AG04449 (cell line): ENCODE measurements around the gene DMPK.
A peak's percentile ranks its signal among the peaks of the same experiment; 100 is the strongest.
"Not testable (repeated sequence)": the region's sequence is repeated elsewhere in the genome, so short reads cannot be mapped to it uniquely, and the experiment has no call there.

Experiments used
- CTCF ChIA-PET: fragments of 350-600 bp; formaldehyde crosslinking; extraction: SDS; loops from one replicate; lab custom pipeline; 2021; ENCODE audit warnings: antibody characterized with exemption; lab: Yijun Ruan, JAX
- POLR2A ChIA-PET: fragments of 400-600, 350-600 bp; formaldehyde crosslinking; extraction: SDS; loops from one replicate; lab custom pipeline; 2020; ENCODE audit warnings: antibody characterized with exemption, inconsistent platforms; lab: Yijun Ruan, JAX
- DNase-seq: peaks from one replicate; pipeline ENCODE4 v3.0.0-alpha.2; 2010; ENCODE audit warnings: low read depth, low spot score
- H3K4me3 ChIP-seq: 2 replicates; pipeline ENCODE4 v1.5.1; 2011; ENCODE audit warnings: low read depth, mild to moderate bottlenecking, control low read depth, low read length
- TF ChIP-seq, protein P1 (sequence below): IDR thresholded peaks from one replicate; pipeline ENCODE4 v1.5.1; 2011; ENCODE audit warnings: mild to moderate bottlenecking, moderate library complexity, low read length, control low read depth, inconsistent platforms; ENCODE audit not compliant: insufficient read depth; ENCODE audit errors: missing control alignments

Gene DMPK

DNA sequence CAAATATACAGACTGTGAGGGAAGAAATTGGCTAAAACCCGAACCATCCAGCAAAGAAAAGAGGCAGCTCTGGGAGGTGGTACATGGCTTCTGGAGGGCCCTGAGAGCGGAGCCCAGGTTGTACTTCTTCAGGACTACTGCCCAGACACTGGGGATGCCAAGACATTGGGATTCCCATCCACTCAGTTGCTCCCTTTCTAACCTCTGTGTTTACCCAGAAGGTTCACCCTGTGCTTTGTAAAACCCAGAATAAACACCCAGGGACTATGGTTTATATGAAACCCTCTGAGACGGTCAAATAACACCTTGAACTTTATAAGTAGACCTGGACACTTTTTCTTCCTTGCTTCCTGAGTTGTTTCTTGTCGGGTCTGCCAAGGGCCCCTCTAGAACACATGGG lies 39.3 kb downstream of the DMPK start:
- POLR2A ChIA-PET = no interaction called here
- CTCF ChIA-PET = interaction anchor here (1.3 to 2.0 kb wide), 3 partner anchors 57 to 972 kb away, joined by 3 to 5 read pairs (median 3); no protein-coding TSS in a partner anchor
- no peak for DNase-seq

DNA sequence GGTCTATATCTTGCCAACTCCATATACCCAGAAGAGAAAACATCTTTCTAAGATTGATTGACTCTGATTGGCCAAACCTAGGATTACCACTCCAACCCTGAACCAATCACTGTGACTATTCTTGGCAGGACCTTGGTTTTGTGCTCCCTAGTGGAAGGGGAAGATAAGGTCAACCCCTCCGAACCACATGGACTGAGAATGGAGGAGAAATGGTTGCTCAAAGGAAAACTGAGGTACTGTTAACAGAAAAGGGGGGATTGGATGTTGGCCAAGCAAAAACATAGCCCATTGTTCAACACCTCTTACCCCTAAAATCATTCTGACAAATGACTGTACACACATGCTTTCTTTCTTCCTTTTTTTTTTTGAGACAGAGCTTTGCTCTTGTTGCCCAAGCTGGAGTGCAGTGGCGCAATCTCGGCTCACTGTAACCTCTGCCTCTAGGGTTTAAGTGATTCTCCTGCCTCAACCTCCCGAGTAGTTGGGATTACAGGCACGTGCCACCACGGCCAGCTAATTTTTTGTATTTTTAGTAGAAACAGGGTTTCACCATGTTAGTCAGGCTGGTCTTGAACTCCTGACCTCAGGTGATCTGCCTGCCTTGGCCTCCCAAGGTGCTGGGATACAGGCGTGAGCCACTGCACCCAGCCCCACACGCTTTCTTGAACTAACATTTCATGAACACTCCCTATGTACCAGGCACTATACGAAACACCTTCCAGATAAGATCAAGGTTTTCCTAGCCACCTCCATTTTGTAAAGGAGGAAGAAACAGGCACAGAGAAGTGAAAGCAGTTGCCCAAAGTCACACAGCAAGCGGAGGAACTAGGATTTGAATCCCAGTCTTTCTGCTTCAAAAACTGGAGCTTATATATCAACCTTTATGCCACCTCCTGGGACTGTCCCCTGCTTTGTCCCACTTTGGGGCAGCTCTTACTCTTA lies 42.5 kb downstream of the DMPK start:
- TF ChIP-seq, protein P1, sequence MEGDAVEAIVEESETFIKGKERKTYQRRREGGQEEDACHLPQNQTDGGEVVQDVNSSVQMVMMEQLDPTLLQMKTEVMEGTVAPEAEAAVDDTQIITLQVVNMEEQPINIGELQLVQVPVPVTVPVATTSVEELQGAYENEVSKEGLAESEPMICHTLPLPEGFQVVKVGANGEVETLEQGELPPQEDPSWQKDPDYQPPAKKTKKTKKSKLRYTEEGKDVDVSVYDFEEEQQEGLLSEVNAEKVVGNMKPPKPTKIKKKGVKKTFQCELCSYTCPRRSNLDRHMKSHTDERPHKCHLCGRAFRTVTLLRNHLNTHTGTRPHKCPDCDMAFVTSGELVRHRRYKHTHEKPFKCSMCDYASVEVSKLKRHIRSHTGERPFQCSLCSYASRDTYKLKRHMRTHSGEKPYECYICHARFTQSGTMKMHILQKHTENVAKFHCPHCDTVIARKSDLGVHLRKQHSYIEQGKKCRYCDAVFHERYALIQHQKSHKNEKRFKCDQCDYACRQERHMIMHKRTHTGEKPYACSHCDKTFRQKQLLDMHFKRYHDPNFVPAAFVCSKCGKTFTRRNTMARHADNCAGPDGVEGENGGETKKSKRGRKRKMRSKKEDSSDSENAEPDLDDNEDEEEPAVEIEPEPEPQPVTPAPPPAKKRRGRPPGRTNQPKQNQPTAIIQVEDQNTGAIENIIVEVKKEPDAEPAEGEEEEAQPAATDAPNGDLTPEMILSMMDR = no peak
- no peak overlapping the region for H3K4me3 ChIP-seq
- CTCF ChIA-PET = interaction anchor here (2.1 kb wide), 1 partner anchor 13 kb away, joined by 5 read pairs; no protein-coding TSS in a partner anchor
- DNase-seq = no peak
- POLR2A ChIA-PET = interaction anchor here (1.6 kb wide), 1 partner anchor 9 kb away, joined by 5 read pairs; the partner anchor contains the start of gene FBXO46

More for the DNA sequence above, 39.3 kb downstream of the DMPK start:
- H3K4me3 ChIP-seq = no peak overlapping the region
- TF ChIP-seq, protein P1 = no peak

DNA sequence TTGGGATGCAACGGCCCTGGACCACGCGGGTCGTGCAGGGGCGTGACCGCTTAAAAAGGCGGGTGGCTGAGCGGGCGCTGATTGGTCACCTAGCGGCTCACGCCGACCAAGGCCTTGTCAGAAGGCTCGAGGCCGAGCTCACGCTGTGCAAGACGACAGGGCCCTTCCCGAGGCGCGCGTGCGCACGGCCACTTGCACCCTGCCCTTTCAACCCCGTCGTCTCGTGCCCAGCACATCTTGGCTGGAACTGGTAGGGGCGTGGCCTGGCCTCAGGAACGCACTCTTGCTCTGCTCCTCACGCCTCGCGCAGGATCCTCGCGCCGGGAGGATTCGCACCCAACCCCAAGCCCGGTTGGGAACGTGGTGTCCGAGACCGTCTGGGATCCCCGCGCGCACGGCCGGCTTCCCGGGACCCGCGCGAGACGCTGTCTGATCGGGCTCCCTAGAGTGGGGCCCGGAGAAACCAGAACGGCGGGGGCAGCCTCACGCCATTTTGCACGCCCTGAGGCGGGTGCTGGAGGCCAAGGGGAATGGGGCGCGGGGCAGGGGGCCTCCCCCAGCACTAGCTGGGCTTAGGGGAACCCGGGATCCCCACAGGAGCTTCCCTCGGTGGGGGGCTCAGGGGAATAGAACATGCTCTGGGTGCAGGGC lies 49.0 kb downstream of the DMPK start, which contains the start of gene MEIOSIN:
Gene MEIOSIN (plus strand): TSS at position 280 of the 651 bp plus-strand sequence. CDS start 1,938 bp downstream, outside the sequence.
- CTCF ChIA-PET = interaction anchor here (0.7 kb wide), 1 partner anchor 36 kb away, joined by 3 read pairs; the partner anchor contains the start of gene SIX5
- H3K4me3 ChIP-seq = no peak within 1 kb of the TSS
- TF ChIP-seq, protein P1 = no peak
- no peak for DNase-seq
- POLR2A ChIA-PET = interaction anchor here (0.6 kb wide), 1 partner anchor 20 kb away, joined by 3 read pairs; no protein-coding TSS in a partner anchor

DNA sequence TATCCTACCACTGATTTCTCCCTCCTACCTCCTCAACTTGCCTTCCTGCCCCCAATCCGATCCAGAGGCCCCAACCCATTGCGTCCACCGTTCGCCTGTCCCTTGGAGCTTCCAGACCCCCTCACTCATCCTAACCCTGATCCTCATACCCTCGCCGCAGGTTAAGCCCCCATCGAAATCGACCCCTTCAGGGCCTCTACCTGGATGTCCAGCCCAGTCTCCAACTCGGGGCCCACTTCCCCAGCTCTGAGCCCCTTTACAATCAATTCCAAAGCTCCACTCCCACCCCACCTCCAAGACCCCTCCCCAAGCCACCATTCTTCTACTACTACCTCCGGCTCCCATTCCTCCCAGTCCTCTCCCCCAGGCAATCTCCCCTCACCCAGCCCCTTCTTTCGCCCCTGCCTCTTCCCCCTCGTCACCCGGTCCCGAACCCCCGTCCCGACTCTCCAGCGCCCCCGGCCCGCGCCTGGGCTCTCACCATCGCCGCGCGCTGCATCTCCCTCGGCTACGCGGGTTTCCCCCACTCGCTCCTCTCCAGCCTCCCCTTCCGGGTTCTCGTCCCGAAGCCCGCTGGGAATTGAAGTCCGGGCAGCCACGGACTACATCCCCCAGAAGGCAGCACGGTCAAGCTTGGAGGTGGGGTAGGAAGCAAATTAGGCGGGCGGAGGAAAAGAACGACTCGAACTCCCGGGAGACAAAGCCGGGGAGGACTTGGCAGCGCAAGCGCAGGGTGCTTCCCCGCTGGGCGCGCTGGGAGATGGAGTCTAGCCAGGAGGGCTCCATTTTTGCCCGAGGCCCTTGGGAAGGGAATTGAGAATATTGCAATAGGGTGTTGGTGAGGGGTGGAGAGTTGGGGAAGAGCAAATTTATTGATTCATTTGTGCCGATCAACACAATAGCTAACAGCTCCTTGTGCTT lies 51.7 kb downstream of the DMPK start, which contains the start of gene FBXO46:
Gene FBXO46 (minus strand): TSS at position 529 of the 921 bp plus-strand sequence. CDS start 17,401 bp downstream, outside the sequence.
- ChIA-PET POLR2A (interaction anchor here (0.6 to 1.4 kb wide), 7 partner anchors 10 to 65 kb away, joined by 3 to 11 read pairs (median 4); partner anchors contain the start of genes QPCTL, SIX5 and SNRPD2), CTCF (interaction anchor here (1.1 to 2.7 kb wide), 8 partner anchors 14 to 245 kb away, joined by 3 to 19 read pairs (median 6); partner anchors contain the start of genes QPCTL, SIX5 and SNRPD2)
- peak within 1 kb of the TSS; percentile 88 for H3K4me3 ChIP-seq
- DNase-seq = peak; percentile 90
- TF ChIP-seq, protein P1 = peak; percentile 43

DNA sequence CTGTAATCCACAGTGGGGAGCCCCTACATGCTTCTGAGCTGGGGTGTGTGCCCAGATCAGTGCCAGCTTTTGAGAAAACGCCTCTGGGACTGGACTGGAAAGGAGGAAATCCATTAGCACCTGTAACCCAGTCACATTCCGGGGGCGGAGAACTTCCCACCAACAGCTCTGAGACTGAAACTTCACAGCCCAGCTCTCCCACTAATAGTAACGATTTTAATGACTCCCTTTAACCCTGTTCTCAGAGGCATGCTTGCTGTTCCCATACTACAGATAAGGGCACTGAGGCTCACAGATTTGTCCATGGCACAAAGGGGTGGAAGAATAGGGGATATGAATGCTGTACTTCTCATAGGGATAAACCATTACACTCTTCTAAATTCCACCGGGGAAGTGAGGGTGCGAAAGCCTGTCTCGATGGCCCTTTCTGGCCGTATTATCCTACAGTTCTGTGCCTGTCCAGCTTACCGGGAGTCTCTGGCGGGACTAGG lies 52.4 kb downstream of the DMPK start:
- ChIA-PET POLR2A (interaction anchor here (0.7 to 1.4 kb wide), 3 partner anchors 10 to 38 kb away, joined by 3 to 5 read pairs (median 4); partner anchors contain the start of genes QPCTL and SNRPD2), CTCF (interaction anchor here (0.8 to 2.7 kb wide), 7 partner anchors 13 to 244 kb away, joined by 3 to 19 read pairs (median 5); partner anchors contain the start of genes QPCTL and SNRPD2)
- DNase-seq = no peak
- TF ChIP-seq, protein P1 = no peak
- peak overlapping the region; percentile 88 for H3K4me3 ChIP-seq

DNA sequence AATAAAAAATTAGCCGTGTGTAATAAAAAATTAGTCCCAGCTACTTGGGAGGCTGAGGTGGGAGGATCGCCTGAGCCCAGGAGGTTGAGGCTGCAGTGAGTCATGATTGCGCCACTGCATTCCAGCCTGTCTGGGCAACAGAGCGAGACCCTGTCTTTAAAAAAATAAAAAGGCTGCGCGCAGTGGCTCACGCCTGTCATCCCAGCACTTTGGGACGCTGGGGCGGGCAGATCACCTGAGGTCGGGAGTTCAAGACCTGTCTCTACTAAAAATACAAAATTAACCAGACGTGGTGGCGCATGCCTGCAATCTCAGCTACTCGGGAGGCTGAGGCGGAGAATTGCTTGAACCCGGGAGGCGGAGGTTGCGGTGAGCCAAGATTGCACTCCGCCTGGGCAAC lies 53.6 kb downstream of the DMPK start:
- CTCF ChIA-PET, DNase-seq, POLR2A ChIA-PET, H3K4me3 ChIP-seq: not testable (repeated sequence)

DNA sequence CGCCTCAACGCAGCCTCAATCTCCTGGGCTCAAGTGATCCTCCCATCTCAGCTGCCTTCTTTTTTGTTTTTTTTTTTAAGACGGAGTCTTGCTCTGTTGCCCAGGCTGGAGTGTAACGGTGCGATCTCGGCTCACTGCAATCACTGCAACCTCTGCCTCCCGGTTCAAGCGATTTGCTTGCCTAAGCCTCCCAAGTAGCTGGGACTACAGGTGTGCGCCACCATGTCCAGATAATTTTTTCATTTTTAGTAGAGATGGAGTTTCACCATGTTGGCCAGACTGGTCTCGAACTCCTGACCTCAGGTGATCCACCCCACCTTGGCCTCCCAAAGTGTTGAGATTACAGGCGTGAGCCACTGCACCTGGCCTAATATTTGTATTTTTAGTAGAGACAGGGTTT lies 62.2 kb downstream of the DMPK start:
- DNase-seq, H3K4me3 ChIP-seq, POLR2A ChIA-PET: not testable (repeated sequence)
- CTCF ChIA-PET = interaction anchor here (1.2 to 2.2 kb wide), 2 partner anchors 27 to 79 kb away, joined by 5 to 13 read pairs; partner anchors contain the start of genes QPCTL and SNRPD2
